Measurements from ENCODE around the gene AOPEP.

The AOPEP gene

DNA sequence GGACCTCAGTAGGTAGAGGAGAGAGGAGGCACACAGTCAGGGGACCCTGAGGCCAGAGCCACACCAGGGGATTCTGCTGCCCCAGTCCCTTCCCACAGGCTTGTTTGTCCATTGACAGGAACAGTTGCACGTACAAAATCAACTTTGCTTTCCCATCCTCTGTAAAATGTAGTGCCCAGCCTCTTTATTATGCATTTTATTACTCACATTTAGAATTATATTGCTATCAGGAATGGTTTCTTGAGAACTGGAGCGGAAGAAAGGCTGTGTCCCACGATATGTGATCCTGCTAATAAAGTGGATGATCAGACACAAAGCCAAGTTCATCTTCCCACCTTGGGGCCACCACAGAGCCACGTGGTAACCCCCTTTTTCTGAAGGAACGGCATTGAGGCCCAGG lies 313.6 kb downstream of the AOPEP start:
- POLR2A ChIA-PET: no interaction called here
- Histone ChIP-seq H3K9me3 (ENCODE audit: control extremely low read depth in 1 of 5, control insufficient read depth in 4 of 5, insufficient read depth in 2 of 5, low read depth in 1 of 5, low read length in 4 of 5) (no peaks in the 10 kb centered on the region), H3K4me3 (ENCODE audit: control insufficient read depth in 1 of 7, extremely low read depth in 1 of 7, insufficient read depth in 4 of 7, low read depth in 2 of 7, low read length in 6 of 7) (no peak overlapping the region), H3K27ac (ENCODE audit: insufficient read depth in 1 of 2, low read depth in 1 of 2, low read length in 2 of 2, poor library complexity in 1 of 2, severe bottlenecking in 2 of 2) (no peak overlapping the region), H3K36me3 (ENCODE audit: control insufficient read depth in 4 of 4, insufficient read depth in 4 of 4, low read length in 3 of 4) (peaks cover 0 to 1% (median 0%) of the 10 kb centered on the region in 4 experiments), H3K27me3 (replicated peaks in 2 of 5; ENCODE audit: control insufficient read depth in 4 of 5, insufficient read depth in 5 of 5, low read length in 4 of 5) (no peaks in the 10 kb centered on the region), H3K4me1 (ENCODE audit: control extremely low read depth in 1 of 4, control insufficient read depth in 4 of 4, insufficient read depth in 4 of 4, low read length in 3 of 4) (peaks cover 0 to 5% (median 0%) of the 10 kb centered on the region in 4 experiments)
- CTCF ChIA-PET: interaction anchor here (1.4 kb wide), 1 partner anchor 20 kb away, joined by 3 read pairs; no protein-coding TSS in a partner anchor
- DNase-seq: no peak
- 93% methylated on average over 3 of the region's 5 CpGs for WGBS (ENCODE audit: insufficient coverage)

DNA sequence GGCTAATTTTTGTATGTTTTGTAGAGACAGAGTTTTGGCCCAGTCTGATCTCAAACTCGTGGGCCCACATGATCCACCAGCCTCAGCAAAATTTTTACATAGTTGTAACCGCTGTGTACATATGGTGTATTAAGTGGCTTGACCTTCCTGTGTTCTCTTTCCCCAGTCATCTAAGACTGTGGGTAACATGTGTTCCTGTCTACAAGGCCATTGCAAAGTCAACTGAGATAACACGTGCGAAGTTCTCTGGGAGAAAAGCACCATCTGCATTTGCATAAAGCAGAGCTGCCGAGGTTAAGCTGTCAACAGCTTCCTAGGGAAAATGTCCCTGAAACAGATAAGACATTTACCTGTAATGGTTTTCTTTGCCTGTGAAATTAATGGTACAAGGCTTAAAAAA lies 317.3 kb downstream of the AOPEP start:
- 72% methylated on average over 3 of the region's 5 CpGs for WGBS (ENCODE audit: insufficient coverage)
- DNase-seq: no peak
- ChIA-PET CTCF (interaction anchor here (0.7 kb wide), 1 partner anchor 13 kb away, joined by 3 read pairs; no protein-coding TSS in a partner anchor), POLR2A (no interaction called here)
- H3K4me1 ChIP-seq (ENCODE audit: control extremely low read depth in 1 of 4, control insufficient read depth in 4 of 4, insufficient read depth in 4 of 4, low read length in 3 of 4): peaks cover 0 to 9% (median 3%) of the 10 kb centered on the region in 4 experiments
- peaks cover 0 to 5% (median 1%) of the 10 kb centered on the region in 5 experiments for H3K27me3 ChIP-seq (replicated peaks in 2 of 5; ENCODE audit: control insufficient read depth in 4 of 5, insufficient read depth in 5 of 5, low read length in 4 of 5)
- H3K4me3 ChIP-seq (ENCODE audit: control insufficient read depth in 1 of 7, extremely low read depth in 1 of 7, insufficient read depth in 4 of 7, low read depth in 2 of 7, low read length in 6 of 7): no peak overlapping the region
- H3K27ac ChIP-seq (ENCODE audit: insufficient read depth in 1 of 2, low read depth in 1 of 2, low read length in 2 of 2, poor library complexity in 1 of 2, severe bottlenecking in 2 of 2): no peak overlapping the region
- H3K36me3 ChIP-seq (ENCODE audit: control insufficient read depth in 4 of 4, insufficient read depth in 4 of 4, low read length in 3 of 4): peaks cover 0 to 4% (median 0%) of the 10 kb centered on the region in 4 experiments
- no peaks in the 10 kb centered on the region for H3K9me3 ChIP-seq (ENCODE audit: control extremely low read depth in 1 of 5, control insufficient read depth in 4 of 5, insufficient read depth in 2 of 5, low read depth in 1 of 5, low read length in 4 of 5)

- Histone ChIP-seq H3K4me1 (ENCODE audit: control extremely low read depth in 1 of 4, control insufficient read depth in 4 of 4, insufficient read depth in 4 of 4, low read length in 3 of 4) (peaks cover 0 to 20% (median 4%) of the 10 kb centered on the region in 4 experiments), H3K4me3 (ENCODE audit: control insufficient read depth in 1 of 7, extremely low read depth in 1 of 7, insufficient read depth in 4 of 7, low read depth in 2 of 7, low read length in 6 of 7) (no peak overlapping the region), H3K27ac (ENCODE audit: insufficient read depth in 1 of 2, low read depth in 1 of 2, low read length in 2 of 2, poor library complexity in 1 of 2, severe bottlenecking in 2 of 2) (no peak overlapping the region)
Observed at GRCh38 chr9:95044731-95045508, 318.4 kb downstream of the AOPEP start.

DNA sequence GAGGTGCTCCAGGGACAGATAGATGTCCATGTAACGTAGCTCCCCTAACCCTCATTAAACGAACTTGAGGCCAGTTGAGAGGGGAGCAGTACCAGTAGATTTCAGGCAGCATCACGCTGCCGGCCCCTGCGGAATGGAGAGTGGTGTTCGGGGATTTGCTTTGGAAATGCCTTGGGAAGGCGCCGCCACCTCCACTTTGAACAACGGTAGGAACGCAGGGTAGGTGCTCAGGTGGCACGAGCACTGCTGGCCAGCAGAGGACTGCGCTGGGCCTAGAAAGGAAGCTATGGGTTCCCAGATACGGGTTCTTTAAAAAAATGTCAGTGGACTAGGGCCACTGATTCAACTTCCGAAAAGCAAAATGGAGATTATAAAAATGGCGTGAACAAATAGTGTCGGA lies 319.3 kb downstream of the AOPEP start:
- Histone ChIP-seq H3K27me3 (replicated peaks in 2 of 5; ENCODE audit: control insufficient read depth in 4 of 5, insufficient read depth in 5 of 5, low read length in 4 of 5) (peaks cover 0 to 9% (median 4%) of the 10 kb centered on the region in 5 experiments), H3K27ac (ENCODE audit: insufficient read depth in 1 of 2, low read depth in 1 of 2, low read length in 2 of 2, poor library complexity in 1 of 2, severe bottlenecking in 2 of 2) (no peak overlapping the region), H3K4me3 (ENCODE audit: control insufficient read depth in 1 of 7, extremely low read depth in 1 of 7, insufficient read depth in 4 of 7, low read depth in 2 of 7, low read length in 6 of 7) (no peak overlapping the region), H3K4me1 (ENCODE audit: control extremely low read depth in 1 of 4, control insufficient read depth in 4 of 4, insufficient read depth in 4 of 4, low read length in 3 of 4) (peaks cover 0 to 28% (median 7%) of the 10 kb centered on the region in 4 experiments), H3K36me3 (ENCODE audit: control insufficient read depth in 4 of 4, insufficient read depth in 4 of 4, low read length in 3 of 4) (peaks cover 0 to 4% (median 0%) of the 10 kb centered on the region in 4 experiments), H3K9me3 (ENCODE audit: control extremely low read depth in 1 of 5, control insufficient read depth in 4 of 5, insufficient read depth in 2 of 5, low read depth in 1 of 5, low read length in 4 of 5) (no peaks in the 10 kb centered on the region)
- WGBS (ENCODE audit: insufficient coverage): 89% methylated on average over 16 of the region's 16 CpGs
- ChIA-PET CTCF (interaction anchor here (0.9 kb wide), 1 partner anchor 47 kb away, joined by 3 read pairs; no protein-coding TSS in a partner anchor), POLR2A (no interaction called here)
- no peak for DNase-seq

More at GRCh38 chr9:95044731-95045508, 318.4 kb downstream of the AOPEP start:
- ChIA-PET CTCF (no interaction called here), POLR2A (no interaction called here)
- Histone ChIP-seq H3K27me3 (replicated peaks in 2 of 5; ENCODE audit: control insufficient read depth in 4 of 5, insufficient read depth in 5 of 5, low read length in 4 of 5) (peaks cover 0 to 6% (median 4%) of the 10 kb centered on the region in 5 experiments), H3K36me3 (ENCODE audit: control insufficient read depth in 4 of 4, insufficient read depth in 4 of 4, low read length in 3 of 4) (peaks cover 0 to 4% (median 0%) of the 10 kb centered on the region in 4 experiments), H3K9me3 (ENCODE audit: control extremely low read depth in 1 of 5, control insufficient read depth in 4 of 5, insufficient read depth in 2 of 5, low read depth in 1 of 5, low read length in 4 of 5) (no peaks in the 10 kb centered on the region)
- no peak for DNase-seq
- WGBS (ENCODE audit: insufficient coverage): 96% methylated on average over 36 of the region's 36 CpGs

DNA sequence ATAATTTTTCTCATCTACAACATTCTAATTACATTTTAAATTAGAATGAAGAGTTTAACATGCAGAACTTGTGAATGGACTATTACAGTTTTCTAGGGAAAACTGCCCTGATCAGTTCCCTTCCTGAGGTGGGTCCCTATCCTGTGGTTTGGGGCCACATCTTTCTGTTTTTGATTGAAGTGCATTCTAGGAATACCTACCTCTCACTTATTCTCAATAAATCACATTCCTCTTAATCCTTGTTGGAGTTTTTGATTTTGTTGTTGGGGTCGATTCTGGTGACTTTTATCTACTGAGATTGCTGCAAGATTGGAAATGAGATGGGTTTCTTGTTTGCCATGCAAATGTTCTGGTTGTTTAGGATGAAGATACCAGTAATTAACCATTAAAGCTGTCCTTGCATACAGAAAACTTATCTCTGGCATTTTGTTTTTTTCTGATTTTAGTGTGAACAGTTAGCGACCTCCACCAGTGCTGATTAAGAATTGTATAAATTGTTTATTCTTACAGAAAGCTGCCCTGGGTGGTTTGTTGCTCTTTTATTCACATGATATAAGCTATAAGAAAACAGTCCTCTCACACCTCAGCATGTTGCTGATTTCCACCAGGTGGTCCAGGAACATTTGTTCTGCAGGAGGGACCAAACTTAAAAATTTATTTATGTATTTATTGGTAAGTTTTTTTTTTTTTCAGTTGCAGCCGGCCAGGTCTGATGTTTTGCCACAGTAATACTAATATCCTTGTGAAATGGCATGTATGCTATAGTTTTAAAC lies 321.1 kb downstream of the AOPEP start:
- ChIA-PET POLR2A (no interaction called here), CTCF (no interaction called here)
- H3K36me3 ChIP-seq (ENCODE audit: control insufficient read depth in 4 of 4, insufficient read depth in 4 of 4, low read length in 3 of 4): peaks cover 0 to 4% (median 0%) of the 10 kb centered on the region in 4 experiments
- H3K4me3 ChIP-seq (ENCODE audit: control insufficient read depth in 1 of 7, extremely low read depth in 1 of 7, insufficient read depth in 4 of 7, low read depth in 2 of 7, low read length in 6 of 7): peak overlapping the region in 4 of 7 experiments; percentile 2 to 89 (median 18)
- peaks cover 0 to 30% (median 7%) of the 10 kb centered on the region in 4 experiments for H3K4me1 ChIP-seq (ENCODE audit: control extremely low read depth in 1 of 4, control insufficient read depth in 4 of 4, insufficient read depth in 4 of 4, low read length in 3 of 4)
- no peaks in the 10 kb centered on the region for H3K9me3 ChIP-seq (ENCODE audit: control extremely low read depth in 1 of 5, control insufficient read depth in 4 of 5, insufficient read depth in 2 of 5, low read depth in 1 of 5, low read length in 4 of 5)
- no peak overlapping the region for H3K27ac ChIP-seq (ENCODE audit: insufficient read depth in 1 of 2, low read depth in 1 of 2, low read length in 2 of 2, poor library complexity in 1 of 2, severe bottlenecking in 2 of 2)
- no CpG with 5 or more reads among the region's 3 CpGs for WGBS (ENCODE audit: insufficient coverage)
- H3K27me3 ChIP-seq (replicated peaks in 2 of 5; ENCODE audit: control insufficient read depth in 4 of 5, insufficient read depth in 5 of 5, low read length in 4 of 5): peaks cover 0 to 9% (median 4%) of the 10 kb centered on the region in 5 experiments
- DNase-seq: no peak

GRCh38 chr9:95048225-95049087 lies 322.0 kb downstream of the AOPEP start:
- Histone ChIP-seq H3K27ac (ENCODE audit: insufficient read depth in 1 of 2, low read depth in 1 of 2, low read length in 2 of 2, poor library complexity in 1 of 2, severe bottlenecking in 2 of 2) (peak overlapping the region in 1 of 2 experiments; percentile 43), H3K36me3 (ENCODE audit: control insufficient read depth in 4 of 4, insufficient read depth in 4 of 4, low read length in 3 of 4) (peaks cover 0 to 4% (median 0%) of the 10 kb centered on the region in 4 experiments), H3K4me1 (ENCODE audit: control extremely low read depth in 1 of 4, control insufficient read depth in 4 of 4, insufficient read depth in 4 of 4, low read length in 3 of 4) (peaks cover 0 to 32% (median 7%) of the 10 kb centered on the region in 4 experiments), H3K4me3 (ENCODE audit: control insufficient read depth in 1 of 7, extremely low read depth in 1 of 7, insufficient read depth in 4 of 7, low read depth in 2 of 7, low read length in 6 of 7) (peak overlapping the region; percentile 60 to 89 (median 72)), H3K9me3 (ENCODE audit: control extremely low read depth in 1 of 5, control insufficient read depth in 4 of 5, insufficient read depth in 2 of 5, low read depth in 1 of 5, low read length in 4 of 5) (no peaks in the 10 kb centered on the region), H3K27me3 (replicated peaks in 2 of 5; ENCODE audit: control insufficient read depth in 4 of 5, insufficient read depth in 5 of 5, low read length in 4 of 5) (peaks cover 0 to 9% (median 4%) of the 10 kb centered on the region in 5 experiments)
- ChIA-PET POLR2A (no interaction called here), CTCF (interaction anchor here (0.9 to 1.2 kb wide), 3 partner anchors 11 to 265 kb away, joined by 3 to 4 read pairs (median 4); no protein-coding TSS in a partner anchor)
- WGBS (ENCODE audit: insufficient coverage): under 1% methylated on average over 56 of the region's 58 CpGs
- peak; percentile 29 to 63 (median 45) for DNase-seq
